IMR-90 (cell line): Measurements from ENCODE around the gene NKRF.

Experiments
- BHLHE40 ChIP-seq: fragments of 150-350 bp; IDR thresholded peaks from 2 replicates; pipeline ENCODE4 v1.6.1; 2016; ENCODE audit warnings: mild to moderate bottlenecking, low read depth, low read length
- CHD1 ChIP-seq: IDR thresholded peaks from 2 replicates; pipeline ENCODE4 v1.6.1; 2012; ENCODE audit warnings: low read depth, low read length, improper control_type of control experiment
- CTCF ChIP-seq: conservative IDR thresholded peaks from 2 replicates; pipeline ENCODE4 v1.5.1; 2012; ENCODE audit warnings: mild to moderate bottlenecking, low read depth, low read length, improper control_type of control experiment
- FOS ChIP-seq: fragments of 150-350 bp; IDR thresholded peaks from 2 replicates; pipeline ENCODE4 v1.6.1; 2016; ENCODE audit warnings: low read depth, low read length
- MAFK ChIP-seq: IDR thresholded peaks from 2 replicates; pipeline ENCODE4 v1.6.1; 2012; ENCODE audit warnings: low read depth, low read length, improper control_type of control experiment
- MAZ ChIP-seq: IDR thresholded peaks from 2 replicates; pipeline ENCODE4 v1.6.1; 2012; ENCODE audit warnings: low read depth, mild to moderate bottlenecking, low read length, improper control_type of control experiment, moderate library complexity, borderline replicate concordance
- NFE2L2 ChIP-seq: fragments of 150-350 bp; IDR thresholded peaks from 2 replicates; pipeline ENCODE4 v1.6.1; 2016; ENCODE audit warnings: low read depth, mild to moderate bottlenecking, low read length
- POLR2A ChIP-seq: IDR thresholded peaks from 2 replicates; pipeline ENCODE4 v1.6.1; 2012; ENCODE audit warnings: mild to moderate bottlenecking, low read depth, low read length
- RFX5 ChIP-seq: IDR thresholded peaks from 2 replicates; pipeline ENCODE4 v1.8.0; 2012; ENCODE audit warnings: low read depth, mild to moderate bottlenecking, low read length, moderate library complexity
- TF ChIP-seq, protein P1 (sequence below): fragments of 150-350 bp; IDR thresholded peaks from 2 replicates; pipeline ENCODE4 v1.6.1; 2017; ENCODE audit warnings: mild to moderate bottlenecking, antibody characterized with exemption, low read length, low read depth

DNA sequence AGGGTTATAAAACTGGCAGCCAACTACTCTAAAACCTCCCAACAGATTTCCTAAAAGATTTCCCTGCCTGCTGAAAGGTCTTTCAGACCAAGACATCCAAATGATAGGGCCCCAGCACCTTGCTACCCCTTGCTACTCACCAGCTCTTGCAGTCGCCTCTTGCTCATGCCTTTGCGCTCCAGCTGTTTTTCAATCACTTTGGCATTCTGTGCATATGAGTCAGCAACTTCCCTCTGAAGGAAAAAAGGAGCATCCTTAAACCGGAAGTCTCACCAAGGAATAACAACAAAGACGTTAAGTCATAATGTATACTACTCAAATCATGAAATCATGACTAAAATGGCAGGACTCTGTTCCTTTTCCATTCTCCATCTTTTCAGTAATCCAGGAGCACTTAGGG, 65.0 kb downstream of the NKRF start:
- TF ChIP-seq POLR2A: no peak
- TF ChIP-seq CTCF: no peak
- no peak; the same call in 1 of the 2 replicates for TF ChIP-seq FOS
- no peak for TF ChIP-seq CHD1
- peak; percentile 36; the same call in 1 of the 2 replicates for TF ChIP-seq MAFK
- no peak for TF ChIP-seq RFX5
- TF ChIP-seq NFE2L2: peak; percentile 60; the same call in 1 of the 2 replicates
- TF ChIP-seq BHLHE40: no peak
- TF ChIP-seq, protein P1, sequence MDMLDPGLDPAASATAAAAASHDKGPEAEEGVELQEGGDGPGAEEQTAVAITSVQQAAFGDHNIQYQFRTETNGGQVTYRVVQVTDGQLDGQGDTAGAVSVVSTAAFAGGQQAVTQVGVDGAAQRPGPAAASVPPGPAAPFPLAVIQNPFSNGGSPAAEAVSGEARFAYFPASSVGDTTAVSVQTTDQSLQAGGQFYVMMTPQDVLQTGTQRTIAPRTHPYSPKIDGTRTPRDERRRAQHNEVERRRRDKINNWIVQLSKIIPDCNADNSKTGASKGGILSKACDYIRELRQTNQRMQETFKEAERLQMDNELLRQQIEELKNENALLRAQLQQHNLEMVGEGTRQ: no peak
- TF ChIP-seq MAZ: no peak
